GM12878 (cell line): ENCODE data around the gene MYF6. TPM values are rescaled to one million over a fixed set of nuclear protein-coding genes. Genes with fewer than 3 reads are reported as not detected.

ENCODE experiments used
- ATAC-seq: fragments of 200-7000 bp; cut with Tn5 transposase; 3 replicates; pipeline ENCODE4 v1.9.1; 2020; ENCODE audit warnings: mild to moderate bottlenecking, moderate library complexity
- BruUV-seq: library from RNA; stranded (reverse); fragments of 400-500 nt; replicated peaks from 2 replicates; lab custom pipeline; 2021; lab: Mats Ljungman, UMichigan
- CTCF ChIA-PET: fragments of 300-600 bp; sonication (Branson Sonifier 250); formaldehyde crosslinking; extraction: SDS; loops from one replicate; lab custom pipeline; 2021; ENCODE audit warnings: inconsistent platforms; lab: Yijun Ruan, JAX
- POLR2A ChIA-PET: fragments of 350-600 bp; formaldehyde crosslinking; extraction: SDS; loops from one replicate; lab custom pipeline; 2021; ENCODE audit warnings: inconsistent platforms; lab: Charles Lee
- RAD21 ChIA-PET: fragments of 300-600 bp; sonication (Branson Sonifier 250); formaldehyde crosslinking; loops from one replicate; lab custom pipeline; 2023; ENCODE audit warnings: antibody characterized with exemption; ENCODE audit not compliant: unreplicated experiment; lab: Charles Lee
- SMC1A ChIA-PET: fragments of 300-600 bp; sonication (Branson Sonifier 250); formaldehyde crosslinking; loops from one replicate; lab custom pipeline; 2023; ENCODE audit not compliant: unreplicated experiment, uncharacterized antibody; lab: Charles Lee
- DNase-seq: peaks from one replicate; pipeline ENCODE4 v3.0.0-alpha.2; 2011; ENCODE audit warnings: low read depth, low spot score
- FAIRE-seq: peaks from 3 replicates; lab custom pipeline; 2011; peaks lifted over from hg19 to GRCh38; lab: Jason Lieb, UNC
- H2AFZ ChIP-seq: 2 replicates; pipeline ENCODE4 v1.6.0; 2011; ENCODE audit warnings: low read depth, low read length, control low read depth; ENCODE audit not compliant: control insufficient read depth
- H3K27ac ChIP-seq: 2 replicates; pipeline ENCODE4 v1.5.1; 2011; ENCODE audit warnings: control low read depth; ENCODE audit not compliant: control insufficient read depth, insufficient read depth
- H3K27me3 ChIP-seq, 2 experiments: replicated peaks in 1 of 2; 2 replicates each; pipeline versions ENCODE4 v1.6.0 to v1.6.1; 2011; ENCODE audit warnings: low read length in 1 of 2; ENCODE audit not compliant: control insufficient read depth in 2 of 2, insufficient read depth in 2 of 2
- H3K36me3 ChIP-seq, 2 experiments: 2 replicates each; pipeline ENCODE4 v1.5.1; 2011; ENCODE audit warnings: low read length in 1 of 2; ENCODE audit not compliant: control insufficient read depth in 2 of 2, insufficient read depth in 2 of 2
- H3K4me1 ChIP-seq: 2 replicates; pipeline ENCODE4 v1.6.1; 2011; ENCODE audit warnings: mild to moderate bottlenecking, low read length, moderate library complexity, mixed read lengths; ENCODE audit not compliant: control insufficient read depth, insufficient read depth
- H3K4me2 ChIP-seq: 2 replicates; pipeline ENCODE4 v1.6.0; 2011; ENCODE audit warnings: control low read depth; ENCODE audit not compliant: control insufficient read depth, insufficient read depth
- H3K4me3 ChIP-seq: fragments of 200-600 bp; sonication (generic); 2 replicates; pipeline ENCODE4 v1.5.1; 2016
- H3K79me2 ChIP-seq: 2 replicates; pipeline ENCODE4 v1.6.0; 2011; ENCODE audit warnings: low read length; ENCODE audit not compliant: control insufficient read depth, insufficient read depth
- H3K9ac ChIP-seq: 2 replicates; pipeline ENCODE4 v1.8.0; 2011; ENCODE audit warnings: low read length, control low read depth, mixed read lengths; ENCODE audit not compliant: control insufficient read depth, insufficient read depth
- H3K9me3 ChIP-seq: replicated peaks from 3 replicates; pipeline ENCODE4 v1.5.1; 2011; ENCODE audit warnings: mild to moderate bottlenecking, low read length; ENCODE audit not compliant: control insufficient read depth, insufficient read depth
- H4K20me1 ChIP-seq: 2 replicates; pipeline ENCODE4 v1.6.0; 2011; ENCODE audit not compliant: control insufficient read depth, insufficient read depth
- CHD2 ChIP-seq: IDR thresholded peaks from 2 replicates; pipeline ENCODE4 v1.6.1; 2011; ENCODE audit warnings: low read depth, low read length, improper control_type of control experiment, borderline replicate concordance
- FOXM1 ChIP-seq: IDR thresholded peaks from 2 replicates; pipeline ENCODE4 v1.6.1; 2012; ENCODE audit warnings: low read depth, mild to moderate bottlenecking, inconsistent platforms, low read length, moderate library complexity
- MAX ChIP-seq: IDR thresholded peaks from 2 replicates; pipeline ENCODE4 v1.6.1; 2012; ENCODE audit warnings: low read depth, low read length, improper control_type of control experiment
- MEF2A ChIP-seq: IDR thresholded peaks from 2 replicates; pipeline ENCODE4 v1.6.1; 2011; ENCODE audit warnings: low read depth, mild to moderate bottlenecking, low read length, moderate library complexity; ENCODE audit not compliant: insufficient read depth
- RUNX3 ChIP-seq: IDR thresholded peaks from 2 replicates; pipeline ENCODE4 v1.6.1; 2012; ENCODE audit warnings: low read length, inconsistent platforms
- SIN3A ChIP-seq: IDR thresholded peaks from 2 replicates; pipeline ENCODE4 v1.6.1; 2012; ENCODE audit warnings: low read depth, low read length, improper control_type of control experiment
- USF1 ChIP-seq: IDR thresholded peaks from 2 replicates; pipeline ENCODE4 v1.6.1; 2011; ENCODE audit warnings: borderline replicate concordance, low read depth, mild to moderate bottlenecking, moderate library complexity, mixed read lengths, low read length; ENCODE audit not compliant: insufficient read depth; ENCODE audit errors: extremely low read length
- ZNF24 ChIP-seq: fragments of 450-650 bp; IDR thresholded peaks from 2 replicates; pipeline ENCODE4 v1.6.1; 2017; ENCODE audit warnings: antibody characterized with exemption, mild to moderate bottlenecking
- WGBS: methylation state at CpG from one replicate; pipeline ENCODE4 v1.1.6; 2016; ENCODE audit warnings: low lambda C conversion rate; ENCODE audit not compliant: insufficient replicate concordance, insufficient coverage; ENCODE audit errors: missing lambda C conversion rate; 5-methylcytosine and 5-hydroxymethylcytosine counted together
- in situ Hi-C: fragments of 300-500 bp; cut with MboI; formaldehyde crosslinking; loops from 9 replicates; pipeline ENCODE4 v1.14.3; 2018; ENCODE audit warnings: mixed read lengths
- intact Hi-C: fragments of 100-400 bp; cut with micrococcal nuclease; formaldehyde crosslinking; loops from one replicate; pipeline ENCODE4 v1.14.2; 2022; ENCODE audit not compliant: unreplicated experiment
- polyA plus RNA-seq, 11 experiments: library from polyadenylated mRNA; depleted of rRNA in 4 of 11; unstranded in 6 of 11; stranded (reverse) in 5 of 11; fragments of >200 nt; fragmentation: Nextera tagmentation in 4 of 11; fragmentation: Illumina TruSeq in 1 of 11; extraction: Ambion mirVana in 4 of 11; extraction: Trizol in 1 of 11; gene quantifications; 1 replicate in 1 of 11; 2 replicates in 10 of 11; pipeline versions ENCODE4 v1.2.1 to v1.2.3, GENCODE V29; 2011 to 2016; ENCODE audit warnings: inconsistent platforms in 2 of 11, missing spikeins in 2 of 11, low read depth in 1 of 11
- total RNA-seq, 4 experiments: library from RNA; depleted of rRNA in 3 of 4; stranded (reverse); fragments of >200 nt in 3 of 4; fragmentation: Illumina TruSeq in 1 of 4; extraction: Trizol in 1 of 4; gene quantifications; 2 replicates each; pipeline versions ENCODE4 v1.2.1 to v1.2.3, GENCODE V29; 2013 to 2021

The MYF6 gene
- total and polyA plus RNA-seq, 10 of the 15 experiments (the other 5 are each of a cell fraction or from before 2014, with no cell fraction given) = not detected

GRCh38 chr12:80756875-80757274 lies 49.4 kb downstream of the MYF6 start:
- Histone ChIP-seq H3K4me2 (no peak overlapping the region), H2AFZ (no peak overlapping the region), H3K79me2 (no peaks in the 10 kb centered on the region), H3K9ac (no peak overlapping the region), H4K20me1 (no peaks in the 10 kb centered on the region), H3K4me3 (no peak overlapping the region), H3K27ac (no peak overlapping the region), H3K36me3 (no peaks in the 10 kb centered on the region), H3K9me3 (no peaks in the 10 kb centered on the region), H3K27me3 (no peaks in the 10 kb centered on the region), H3K4me1 (no peaks in the 10 kb centered on the region)
- ATAC-seq = peak; percentile 68
- ChIA-PET POLR2A (no interaction called here), SMC1A (no interaction called here), CTCF (no interaction called here), RAD21 (interaction anchor here (0.6 kb wide), 1 partner anchor 54 kb away, joined by 4 read pairs; no protein-coding TSS in a partner anchor)
- peak; percentile 50; the same call in 1 of the 2 replicates for TF ChIP-seq RUNX3
- no peak for TF ChIP-seq USF1
- TF ChIP-seq SIN3A = no peak
- no peak for TF ChIP-seq FOXM1
- no peak for TF ChIP-seq CHD2
- no peak for TF ChIP-seq ZNF24
- no peak for TF ChIP-seq MAX
- peak; percentile 75; the same call in 1 of the 2 replicates for TF ChIP-seq MEF2A
- in situ Hi-C loops (no loop called here), intact Hi-C loops (no loop called here)
- 8% methylated on average over 1 of the region's 1 CpG for WGBS
- no TSS peak for BruUV-seq
- DNase-seq = no peak
- no peak for FAIRE-seq

Other genes with a start within 250 kb of the MYF6 start
- not detected in 2 replicates for gene MYF5, start 9.3 kb downstream of the MYF6 start, total RNA-seq (2014; rRNA removed)
- gene MYF5, start 9.3 kb downstream of the MYF6 start, total RNA-seq (2014; rRNA removed; fragmentation: Illumina TruSeq; extraction: Trizol) = not detected in 2 replicates
- not detected in 2 replicates for gene MYF5, start 9.3 kb downstream of the MYF6 start, total RNA-seq (2021)
- not detected in 2 replicates for gene MYF5, start 9.3 kb downstream of the MYF6 start, polyA plus RNA-seq (2011; rRNA removed)
- not detected in 2 replicates for gene MYF5, start 9.3 kb downstream of the MYF6 start, polyA plus RNA-seq (2014; fragmentation: Illumina TruSeq; extraction: Trizol)
- not detected for gene MYF5, start 9.3 kb downstream of the MYF6 start, polyA plus RNA-seq (2014; fragmentation: Nextera tagmentation; extraction: Ambion mirVana)
- gene MYF5, start 9.3 kb downstream of the MYF6 start, polyA plus RNA-seq (2014; rRNA removed) = not detected in 2 replicates
- not detected for gene MYF5, start 9.3 kb downstream of the MYF6 start, polyA plus RNA-seq (2016; fragmentation: Nextera tagmentation; extraction: Ambion mirVana)
- gene LIN7A, start 230.3 kb downstream of the MYF6 start, total RNA-seq (2014; rRNA removed) = 0.06 and 0.93 TPM in 2 replicates
- 0.04 and 0.05 TPM in 2 replicates for gene LIN7A, start 230.3 kb downstream of the MYF6 start, total RNA-seq (2014; rRNA removed; fragmentation: Illumina TruSeq; extraction: Trizol)
- gene LIN7A, start 230.3 kb downstream of the MYF6 start, total RNA-seq (2021) = 0.08 and 0.35 TPM in 2 replicates
- 0.50 and 1.5 TPM in 2 replicates for gene LIN7A, start 230.3 kb downstream of the MYF6 start, polyA plus RNA-seq (2011; rRNA removed)
- gene LIN7A, start 230.3 kb downstream of the MYF6 start, polyA plus RNA-seq (2014; fragmentation: Illumina TruSeq; extraction: Trizol) = 0.16 and 0.26 TPM in 2 replicates
- under 1 TPM; 0.44 to 0.71 TPM for gene LIN7A, start 230.3 kb downstream of the MYF6 start, polyA plus RNA-seq (2014; fragmentation: Nextera tagmentation; extraction: Ambion mirVana)
- 0.11 TPM in 1 of 2 replicates, not detected in the other for gene LIN7A, start 230.3 kb downstream of the MYF6 start, polyA plus RNA-seq (2014; rRNA removed)
- under 1 TPM; 0.35 to 0.93 TPM for gene LIN7A, start 230.3 kb downstream of the MYF6 start, polyA plus RNA-seq (2016; fragmentation: Nextera tagmentation; extraction: Ambion mirVana)